Kidney (tissue), 14 donors: ENCODE data around the gene RSPO1. TPM values are rescaled to one million over a fixed set of nuclear protein-coding genes. Genes with fewer than 3 reads are reported as not detected.

Experiments used
- DNase-seq, 5 donors: peaks; one replicate each; pipeline ENCODE4 v3.0.0-alpha.2; 2013 to 2020
- FAIRE-seq: peaks from 2 replicates; lab custom pipeline; 2012; peaks lifted over from hg19 to GRCh38; lab: Jason Lieb, UNC
- H3K27ac ChIP-seq, 2 donors: one replicate each; pipeline ENCODE4 v1.7.0; 2013; ENCODE audit warnings: low read depth in 2 of 2, low read length in 2 of 2, inconsistent platforms in 1 of 2
- H3K27me3 ChIP-seq: one replicate; pipeline ENCODE4 v1.7.1; 2013; ENCODE audit warnings: low read length, inconsistent platforms; ENCODE audit not compliant: control insufficient read depth, insufficient read depth
- H3K36me3 ChIP-seq, 3 donors: one replicate each; pipeline versions ENCODE4 v1.7.0 to v1.7.1; 2013; ENCODE audit warnings: low read length in 3 of 3, control low read depth in 1 of 3, inconsistent platforms in 1 of 3; ENCODE audit not compliant: insufficient read depth in 3 of 3, control insufficient read depth in 2 of 3
- H3K4me1 ChIP-seq, 3 donors: one replicate each; pipeline versions ENCODE4 v1.7.0 to v1.7.1; 2013; ENCODE audit warnings: low read length in 3 of 3, inconsistent platforms in 1 of 3, low read depth in 1 of 3; ENCODE audit not compliant: control insufficient read depth in 2 of 3, insufficient read depth in 2 of 3
- H3K4me3 ChIP-seq, 3 donors: one replicate each; pipeline versions ENCODE4 v1.7.0 to v1.8.1; 2013; ENCODE audit warnings: low read length in 3 of 3, control low read depth in 1 of 3, inconsistent platforms in 1 of 3
- H3K9ac ChIP-seq, 3 donors: one replicate each; pipeline versions ENCODE4 v1.7.0 to v1.7.1; 2013; ENCODE audit warnings: low read length in 3 of 3, control low read depth in 1 of 3, inconsistent platforms in 1 of 3
- H3K9me3 ChIP-seq, 3 donors: one replicate each; pipeline versions ENCODE4 v1.7.0 to v1.7.1; 2013; ENCODE audit warnings: low read length in 3 of 3, control low read depth in 1 of 3, inconsistent platforms in 1 of 3; ENCODE audit not compliant: control insufficient read depth in 2 of 3, insufficient read depth in 1 of 3
- CTCF ChIP-seq: IDR thresholded peaks from 3 replicates; pipeline ENCODE4 v1.5.1; 2012; ENCODE audit warnings: mild to moderate bottlenecking, moderate library complexity, borderline replicate concordance; ENCODE audit not compliant: insufficient read depth; ENCODE audit errors: extremely low read depth
- intact Hi-C: fragments of 100-400 bp; cut with DNase I; formaldehyde crosslinking; loops from one replicate; pipeline ENCODE4 v1.11.1; 2022
- polyA plus RNA-seq: library from polyadenylated mRNA; stranded (reverse); fragments of 350-450 nt; fragmentation: Illumina TruSeq; extraction: RNeasy Lipid Tissue Mini Kit (QIAGEN cat#74804); gene quantifications from one replicate; pipeline ENCODE4 v1.2.3, GENCODE V29; 2014; ENCODE audit warnings: low read depth, low replicate concordance; ENCODE audit not compliant: insufficient read depth
- total RNA-seq: library from RNA; stranded (reverse); fragmentation: NEBNext Ultra II Directional; extraction: Animal tissue kit (Norgen Biotek cat#: 25700); gene quantifications from one replicate; pipeline ENCODE4 v1.2.1, GENCODE V29; 2021
- donor health status: control.
- donor health status: control.
- donor health status: control.
- donor health status: control.
- donor health status: control.
- donor health status: DM: yes; HTN: yes; CAD: no.
- donor health status: Normal renal cell carcinoma (clear cell type).

RSPO1 gene
- total and polyA plus RNA-seq, 2 donors from 2014 or later: 0.19 to 0.26 TPM

DNA sequence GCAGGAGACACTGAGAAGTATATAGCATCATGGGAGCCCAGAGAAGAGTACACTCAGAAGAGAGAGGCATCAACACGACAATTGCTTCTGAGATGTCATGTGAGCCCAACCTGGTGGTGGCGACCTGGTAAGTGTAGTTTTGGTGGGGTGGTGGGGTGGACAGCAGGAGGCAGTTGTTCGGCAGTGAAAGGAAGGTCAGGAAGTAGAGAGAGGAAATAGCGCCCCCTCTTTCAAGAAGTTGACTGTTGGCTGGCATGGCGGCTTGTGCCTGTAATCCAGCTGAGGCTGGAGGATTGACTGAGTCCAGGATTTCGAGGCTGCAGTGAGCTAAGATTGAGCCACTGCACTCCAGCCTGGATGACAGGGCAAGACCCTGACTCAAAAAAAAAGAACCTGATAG is 12.6 kb downstream of the RSPO1 start:
- intact Hi-C loops: no loop called here
- H3K4me3 ChIP-seq: no peak overlapping the region
- H3K36me3 ChIP-seq: no peaks in the 10 kb centered on the region
- H3K27me3 ChIP-seq: no peaks in the 10 kb centered on the region
- H3K27ac ChIP-seq: no peak overlapping the region
- no peak for FAIRE-seq
- no peaks in the 10 kb centered on the region for H3K4me1 ChIP-seq
- TF ChIP-seq CTCF: no peak
- no peak for DNase-seq
- no peak overlapping the region for H3K9ac ChIP-seq
- no peaks in the 10 kb centered on the region for H3K9me3 ChIP-seq

- Histone ChIP-seq H3K4me3 (no peak overlapping the region), H3K9me3 (no peaks in the 10 kb centered on the region), H3K27ac (no peak overlapping the region), H3K9ac (no peak overlapping the region), H3K36me3 (no peaks in the 10 kb centered on the region), H3K27me3 (no peaks in the 10 kb centered on the region), H3K4me1 (no peaks in the 10 kb centered on the region)
- no peak for FAIRE-seq
- intact Hi-C loops: no loop called here
- no peak for DNase-seq
- TF ChIP-seq CTCF: no peak
Measured at GRCh38 chr1:37621326-37621870, 13.3 kb downstream of the RSPO1 start.

- Histone ChIP-seq H3K27me3 (no peaks in the 10 kb centered on the region), H3K4me1 (no peaks in the 10 kb centered on the region), H3K9me3 (no peaks in the 10 kb centered on the region), H3K36me3 (no peaks in the 10 kb centered on the region), H3K4me3 (no peak overlapping the region), H3K9ac (no peak overlapping the region), H3K27ac (no peak overlapping the region)
- intact Hi-C loops: no loop called here
- no peak for TF ChIP-seq CTCF
- DNase-seq (no peak), FAIRE-seq (no peak)
Measured at GRCh38 chr1:37620707-37621106, 14.0 kb downstream of the RSPO1 start.

GRCh38 chr1:37616330-37616729 is 18.4 kb downstream of the RSPO1 start:
- DNase-seq (no peak), FAIRE-seq (no peak)
- no peaks in the 10 kb centered on the region for H3K9me3 ChIP-seq
- no peaks in the 10 kb centered on the region for H3K27me3 ChIP-seq
- H3K9ac ChIP-seq: no peak overlapping the region
- intact Hi-C loops: no loop called here
- no peaks in the 10 kb centered on the region for H3K36me3 ChIP-seq
- H3K4me1 ChIP-seq: no peaks in the 10 kb centered on the region
- no peak overlapping the region for H3K4me3 ChIP-seq
- no peak overlapping the region for H3K27ac ChIP-seq
- TF ChIP-seq CTCF: no peak
